GM12872 (cell line): ENCODE measurements around the gene TOPORS.

Experiments
- CTCF ChIP-seq: IDR thresholded peaks from 3 replicates; pipeline ENCODE4 v1.5.1; 2011; ENCODE audit warnings: low read depth, mild to moderate bottlenecking, low read length, moderate library complexity; ENCODE audit not compliant: insufficient read depth

The TOPORS gene

GRCh38 chr9:32584784-32585183, 32.4 kb upstream of the TOPORS start:
- TF ChIP-seq CTCF = no peak

GRCh38 chr9:32581512-32582143, 29.2 kb upstream of the TOPORS start:
- peak; percentile 77 for TF ChIP-seq CTCF

- TF ChIP-seq CTCF = peak; percentile 7; the same call in 1 of the 3 replicates
Measured at GRCh38 chr9:32580631-32581300, 28.4 kb upstream of the TOPORS start.

GRCh38 chr9:32579706-32580331, 27.4 kb upstream of the TOPORS start:
- TF ChIP-seq CTCF = peak; percentile 94

DNA sequence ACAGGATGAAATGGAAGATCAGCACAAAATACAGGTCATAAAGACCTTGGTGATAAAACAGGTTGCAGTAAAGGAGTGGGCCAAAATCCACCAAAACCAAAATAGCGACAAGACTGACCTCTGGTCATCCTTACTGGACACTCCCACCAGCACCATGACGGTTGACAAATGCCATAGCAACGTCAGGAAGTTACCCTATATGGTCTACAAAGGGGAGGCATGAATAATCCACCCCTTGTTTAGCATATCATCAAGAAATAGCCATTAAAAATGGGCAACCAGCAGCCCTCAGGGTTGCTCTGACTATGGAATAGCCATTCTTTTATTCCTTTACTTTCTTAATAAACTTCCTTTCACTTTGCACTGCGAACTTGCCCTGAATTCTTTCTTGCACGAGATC, 26.6 kb upstream of the TOPORS start:
- TF ChIP-seq CTCF = no peak

DNA sequence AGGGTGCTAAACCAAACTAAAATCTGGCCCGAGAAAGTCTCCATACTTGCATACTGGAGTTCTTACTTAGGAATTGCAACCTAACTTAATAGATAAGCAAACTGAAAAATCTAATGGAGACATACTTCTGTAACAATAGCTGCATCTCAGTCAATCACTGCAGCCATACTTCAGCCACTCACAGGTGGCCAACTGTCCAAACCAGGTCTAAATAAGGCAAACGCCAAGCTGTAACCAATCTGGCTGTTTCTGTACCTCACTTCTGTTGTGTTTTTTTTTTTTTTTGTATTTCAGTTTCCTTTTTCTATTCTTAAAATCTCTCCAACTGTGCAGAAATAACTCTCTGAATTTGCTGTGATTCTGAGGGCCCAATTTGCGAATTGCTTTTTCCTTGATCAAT, 24.9 kb upstream of the TOPORS start:
- no peak for TF ChIP-seq CTCF

DNA sequence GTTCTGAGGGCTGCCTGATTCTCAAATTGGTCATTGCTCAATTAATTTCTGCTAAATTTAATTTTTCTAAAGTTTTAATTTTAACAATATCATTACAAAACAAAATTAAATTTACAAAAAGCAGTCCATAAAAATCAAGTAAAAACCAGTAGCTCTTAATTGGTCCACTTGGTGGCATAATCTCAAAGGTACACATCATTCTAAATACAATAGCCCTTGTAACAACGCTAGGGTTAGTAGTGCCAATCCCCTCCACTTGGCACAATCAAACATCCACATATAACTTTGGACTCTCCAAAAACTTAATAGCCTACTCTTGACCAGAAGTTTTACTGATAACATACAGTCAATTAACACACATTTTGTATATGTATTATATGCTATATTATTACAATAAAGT, 22.5 kb upstream of the TOPORS start:
- no peak for TF ChIP-seq CTCF
